Measurements from ENCODE around the gene HBG2.

- TF ChIP-seq EP300 (IDR thresholded peaks at IDR 0.05): no peak
- TF ChIP-seq POLR2A (IDR thresholded peaks at IDR 0.05): no peak
Observed at GRCh38 chr11:5232821-5233220, 21.8 kb downstream of the HBG2 start.
